ENCODE measurements around the gene EPHA1. TPM values are rescaled to one million over a fixed set of nuclear protein-coding genes. Genes with fewer than 3 reads are reported as not detected.
A peak's percentile ranks its signal among the peaks of the same experiment; 100 is the strongest.

EPHA1 gene
- total and polyA plus RNA-seq, 4 donors: 10.3 to 21.0 (median 11.3) TPM

DNA sequence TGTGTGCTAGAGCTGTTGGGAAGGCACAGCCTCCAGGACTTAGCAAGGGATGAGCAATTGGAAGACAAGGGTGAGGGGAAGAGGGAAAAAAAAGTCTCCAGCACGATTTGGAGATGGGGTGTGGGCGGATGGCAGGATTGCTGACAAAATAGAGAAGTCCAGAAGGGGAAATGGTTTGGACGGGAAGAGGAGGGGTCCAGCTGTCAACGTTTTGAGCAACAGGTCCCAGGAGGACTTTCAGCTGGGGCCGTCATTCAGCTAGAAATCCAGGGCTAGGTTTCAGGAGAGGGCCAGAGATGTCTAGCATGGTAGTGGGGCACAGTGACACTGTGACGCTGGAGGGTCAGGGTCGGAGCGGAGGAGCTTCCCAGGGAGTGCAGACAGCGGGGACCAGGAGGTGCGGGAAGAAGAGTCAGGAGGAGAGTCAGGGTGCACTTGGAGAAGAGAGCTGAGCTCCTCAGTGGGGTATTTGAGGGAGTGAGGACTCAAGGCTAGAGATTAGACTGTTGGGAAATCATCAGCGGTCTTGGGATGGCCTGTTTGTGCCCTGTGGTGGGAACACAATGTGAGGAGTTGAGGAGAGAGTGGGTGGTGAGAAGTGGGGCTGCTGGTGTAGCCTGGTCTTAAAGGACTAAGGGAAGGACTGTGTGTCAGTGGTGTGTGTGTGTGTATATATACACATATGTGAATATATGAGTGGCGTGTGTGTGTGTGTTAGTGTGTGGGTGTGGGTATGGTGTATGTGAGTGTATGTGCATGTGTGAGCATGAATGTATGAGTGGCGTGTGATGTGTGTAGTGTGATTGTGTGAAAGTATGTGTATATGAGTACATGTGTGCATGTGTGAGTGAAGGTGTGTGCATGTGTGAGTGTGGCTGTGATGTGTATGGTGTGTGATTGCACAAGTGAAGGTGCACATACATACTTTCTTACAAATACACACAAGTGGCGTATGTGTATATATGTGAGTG is 23.7 kb downstream of the EPHA1 start:
- Histone ChIP-seq H3K36me3 (ENCODE audit: control insufficient read depth in 4 of 4, insufficient read depth in 3 of 4, low read depth in 1 of 4, low read length in 3 of 4) (peaks cover 10 to 23% (median 13%) of the 10 kb centered on the region in 4 donors), H3K9me3 (ENCODE audit: control insufficient read depth in 4 of 4, low read length in 3 of 4) (no peaks in the 10 kb centered on the region), H3K4me3 (ENCODE audit: low read depth in 1 of 3, low read length in 3 of 3) (no peak overlapping the region), H3K4me1 (ENCODE audit: control insufficient read depth in 4 of 4, insufficient read depth in 4 of 4, low read length in 3 of 4) (peaks cover 16 to 59% (median 44%) of the 10 kb centered on the region in 4 donors), H3K27ac (ENCODE audit: low read depth in 1 of 2, low read length in 2 of 2) (peak overlapping the region in 1 of 2 donors; percentile 96), H3K9ac (ENCODE audit: low read depth in 1 of 2, low read length in 2 of 2) (no peak overlapping the region), H3K27me3 (ENCODE audit: control insufficient read depth in 4 of 4, insufficient read depth in 4 of 4, low read length in 3 of 4) (no peaks in the 10 kb centered on the region)
- TF ChIP-seq FOXA1 (IDR thresholded peaks at IDR 0.05) (no peak), RXRA (IDR thresholded peaks at IDR 0.05) (no peak), JUND (IDR thresholded peaks at IDR 0.05) (no peak), SP1 (IDR thresholded peaks at IDR 0.05) (no peak), TAF1 (conservative IDR thresholded peaks at IDR 0.05) (no peak), CTCF (IDR thresholded peaks at IDR 0.05; ENCODE audit: low read depth, low read length, missing input control) (no peak), HNF4A (conservative IDR thresholded peaks at IDR 0.05) (no peak), YY1 (IDR thresholded peaks at IDR 0.05) (no peak), RAD21 (IDR thresholded peaks at IDR 0.05) (no peak), HNF4G (IDR thresholded peaks at IDR 0.05) (no peak), NR2F2 (IDR thresholded peaks at IDR 0.05) (no peak), FOXA2 (IDR thresholded peaks at IDR 0.05) (no peak), GABPA (IDR thresholded peaks at IDR 0.05 in 1 of 2, conservative IDR thresholded peaks at IDR 0.05 in 1 of 2) (no peak), ZBTB33 (IDR thresholded peaks at IDR 0.05) (no peak), EGR1 (IDR thresholded peaks at IDR 0.05; ENCODE audit: low read depth in 2 of 2) (no peak)
- TF ChIP-seq, protein P1, sequence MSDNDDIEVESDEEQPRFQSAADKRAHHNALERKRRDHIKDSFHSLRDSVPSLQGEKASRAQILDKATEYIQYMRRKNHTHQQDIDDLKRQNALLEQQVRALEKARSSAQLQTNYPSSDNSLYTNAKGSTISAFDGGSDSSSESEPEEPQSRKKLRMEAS (IDR thresholded peaks at IDR 0.05): no peak
- TF ChIP-seq, protein P2, sequence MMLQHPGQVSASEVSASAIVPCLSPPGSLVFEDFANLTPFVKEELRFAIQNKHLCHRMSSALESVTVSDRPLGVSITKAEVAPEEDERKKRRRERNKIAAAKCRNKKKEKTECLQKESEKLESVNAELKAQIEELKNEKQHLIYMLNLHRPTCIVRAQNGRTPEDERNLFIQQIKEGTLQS (IDR thresholded peaks at IDR 0.05): no peak
- TF ChIP-seq, protein P3, sequence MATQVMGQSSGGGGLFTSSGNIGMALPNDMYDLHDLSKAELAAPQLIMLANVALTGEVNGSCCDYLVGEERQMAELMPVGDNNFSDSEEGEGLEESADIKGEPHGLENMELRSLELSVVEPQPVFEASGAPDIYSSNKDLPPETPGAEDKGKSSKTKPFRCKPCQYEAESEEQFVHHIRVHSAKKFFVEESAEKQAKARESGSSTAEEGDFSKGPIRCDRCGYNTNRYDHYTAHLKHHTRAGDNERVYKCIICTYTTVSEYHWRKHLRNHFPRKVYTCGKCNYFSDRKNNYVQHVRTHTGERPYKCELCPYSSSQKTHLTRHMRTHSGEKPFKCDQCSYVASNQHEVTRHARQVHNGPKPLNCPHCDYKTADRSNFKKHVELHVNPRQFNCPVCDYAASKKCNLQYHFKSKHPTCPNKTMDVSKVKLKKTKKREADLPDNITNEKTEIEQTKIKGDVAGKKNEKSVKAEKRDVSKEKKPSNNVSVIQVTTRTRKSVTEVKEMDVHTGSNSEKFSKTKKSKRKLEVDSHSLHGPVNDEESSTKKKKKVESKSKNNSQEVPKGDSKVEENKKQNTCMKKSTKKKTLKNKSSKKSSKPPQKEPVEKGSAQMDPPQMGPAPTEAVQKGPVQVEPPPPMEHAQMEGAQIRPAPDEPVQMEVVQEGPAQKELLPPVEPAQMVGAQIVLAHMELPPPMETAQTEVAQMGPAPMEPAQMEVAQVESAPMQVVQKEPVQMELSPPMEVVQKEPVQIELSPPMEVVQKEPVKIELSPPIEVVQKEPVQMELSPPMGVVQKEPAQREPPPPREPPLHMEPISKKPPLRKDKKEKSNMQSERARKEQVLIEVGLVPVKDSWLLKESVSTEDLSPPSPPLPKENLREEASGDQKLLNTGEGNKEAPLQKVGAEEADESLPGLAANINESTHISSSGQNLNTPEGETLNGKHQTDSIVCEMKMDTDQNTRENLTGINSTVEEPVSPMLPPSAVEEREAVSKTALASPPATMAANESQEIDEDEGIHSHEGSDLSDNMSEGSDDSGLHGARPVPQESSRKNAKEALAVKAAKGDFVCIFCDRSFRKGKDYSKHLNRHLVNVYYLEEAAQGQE (IDR thresholded peaks at IDR 0.05): no peak
- no peak for DNase-seq (ENCODE audit: low spot score)
- 80% methylated on average over 14 of the region's 14 CpGs for WGBS
